ENCODE data around the gene IL1F10.

GRCh38 chr2:113091231-113091896 lies 23.6 kb downstream of the IL1F10 start:
- no peak for TF ChIP-seq ZNF404 (tag by site-specific recombination; IDR thresholded peaks at IDR 0.05)
- TF ChIP-seq CTCF (tag by site-specific recombination; IDR thresholded peaks at IDR 0.05) = no peak
- TF ChIP-seq ZNF658 (tag by site-specific recombination; IDR thresholded peaks at IDR 0.05) = no peak
- no peak for TF ChIP-seq KLF9 (tag by site-specific recombination; IDR thresholded peaks at IDR 0.05; ENCODE audit: low read depth)
- no peak for TF ChIP-seq PATZ1 (tag by site-specific recombination; IDR thresholded peaks at IDR 0.05)
- no peak for TF ChIP-seq ZNF704 (tag by site-specific recombination; IDR thresholded peaks at IDR 0.05)
- TF ChIP-seq YY1 (tag by site-specific recombination; IDR thresholded peaks at IDR 0.05) = no peak
- TF ChIP-seq REST (tag by site-specific recombination; IDR thresholded peaks at IDR 0.05) = no peak
- no peak for TF ChIP-seq ZNF335 (tag by site-specific recombination; conservative IDR thresholded peaks at IDR 0.05)
- no peak for TF ChIP-seq TCF7L2 (IDR thresholded peaks at IDR 0.05; ENCODE audit: borderline replicate concordance, low read depth, low read length)
- TF ChIP-seq PRDM10 (tag by site-specific recombination; IDR thresholded peaks at IDR 0.05) = no peak
- TF ChIP-seq ZNF10 (tag by site-specific recombination; IDR thresholded peaks at IDR 0.05) = no peak
- no peak for TF ChIP-seq ZNF274 (IDR thresholded peaks at IDR 0.05; ENCODE audit: low read length)
- no peak for TF ChIP-seq ZNF274 (tag by site-specific recombination; IDR thresholded peaks at IDR 0.05; ENCODE audit: borderline replicate concordance)
- TF ChIP-seq ZSCAN4 (tag by site-specific recombination; IDR thresholded peaks at IDR 0.05) = no peak
